DOHH2 (cell line): ENCODE results near the gene NIF3L1.

Experiments
- H3F3A ChIP-seq: fragments of 200-600 bp; sonication (generic), shearing (Covaris generic); 2 replicates; pipeline ENCODE4 v1.6.0; 2016; ENCODE audit warnings: antibody characterized with exemption, mild to moderate bottlenecking; ENCODE audit not compliant: control insufficient read depth, insufficient read depth
- H3K27ac ChIP-seq: fragments of 200-600 bp; sonication (generic); 2 replicates; pipeline ENCODE4 v1.5.1; 2014; ENCODE audit warnings: low read depth, mild to moderate bottlenecking, low read length, moderate library complexity
- H3K27me3 ChIP-seq: fragments of 200-600 bp; sonication (generic); 2 replicates; pipeline ENCODE4 v1.6.1; 2014; ENCODE audit warnings: mild to moderate bottlenecking, low read length, mixed read lengths; ENCODE audit not compliant: control insufficient read depth
- H3K36me3 ChIP-seq: fragments of 200-600 bp; sonication (generic); 2 replicates; pipeline ENCODE4 v1.6.1; 2014; ENCODE audit warnings: mild to moderate bottlenecking, low read length, moderate library complexity, mixed read lengths; ENCODE audit not compliant: control insufficient read depth
- H3K4me1 ChIP-seq: fragments of 200-600 bp; sonication (generic); 2 replicates; pipeline ENCODE4 v1.6.1; 2014; ENCODE audit warnings: mild to moderate bottlenecking, low read length, mixed read lengths; ENCODE audit not compliant: control insufficient read depth
- H3K4me2 ChIP-seq: fragments of 200-600 bp; sonication (generic); 2 replicates; pipeline ENCODE4 v1.6.0; 2014; ENCODE audit warnings: mild to moderate bottlenecking, low read length, moderate library complexity
- H3K4me3 ChIP-seq: fragments of 200-600 bp; sonication (generic); 2 replicates; pipeline ENCODE4 v1.5.1; 2014; ENCODE audit warnings: mild to moderate bottlenecking, low read length, mixed read lengths
- H3K79me2 ChIP-seq: fragments of 200-600 bp; sonication (generic); 2 replicates; pipeline ENCODE4 v1.6.1; 2014; ENCODE audit warnings: mild to moderate bottlenecking, low read length, mixed read lengths; ENCODE audit not compliant: control insufficient read depth
- H3K9me2 ChIP-seq: fragments of 200-600 bp; sonication (generic); replicated peaks from 2 replicates; pipeline ENCODE4 v1.6.1; 2014; ENCODE audit warnings: mild to moderate bottlenecking, low read length, mixed read lengths; ENCODE audit not compliant: control insufficient read depth
- H3K9me3 ChIP-seq: fragments of 200-600 bp; sonication (generic); 2 replicates; pipeline ENCODE4 v1.6.1; 2014; ENCODE audit warnings: antibody characterized with exemption, low read length, mixed read lengths; ENCODE audit not compliant: control insufficient read depth, insufficient read depth
- H4K20me1 ChIP-seq: fragments of 200-600 bp; sonication (generic); 2 replicates; pipeline ENCODE4 v1.6.0; 2014; ENCODE audit warnings: low read depth, mild to moderate bottlenecking, antibody characterized with exemption, low read length, moderate library complexity; ENCODE audit not compliant: control insufficient read depth, insufficient read depth
- EZH2phosphoT487 ChIP-seq: fragments of 200-600 bp; sonication (generic); IDR thresholded peaks from 2 replicates; pipeline ENCODE4 v1.6.1; 2017; ENCODE audit warnings: borderline replicate concordance, mild to moderate bottlenecking, antibody characterized with exemption, low read length, moderate library complexity, mixed read lengths
- TF ChIP-seq, protein P1 (sequence below): fragments of 200-600 bp; sonication (generic); IDR thresholded peaks from one replicate; pipeline ENCODE4 v1.5.1; 2014; ENCODE audit warnings: antibody characterized with exemption, mild to moderate bottlenecking, low read depth, low read length; ENCODE audit not compliant: poor library complexity, severe bottlenecking

Gene NIF3L1

DNA sequence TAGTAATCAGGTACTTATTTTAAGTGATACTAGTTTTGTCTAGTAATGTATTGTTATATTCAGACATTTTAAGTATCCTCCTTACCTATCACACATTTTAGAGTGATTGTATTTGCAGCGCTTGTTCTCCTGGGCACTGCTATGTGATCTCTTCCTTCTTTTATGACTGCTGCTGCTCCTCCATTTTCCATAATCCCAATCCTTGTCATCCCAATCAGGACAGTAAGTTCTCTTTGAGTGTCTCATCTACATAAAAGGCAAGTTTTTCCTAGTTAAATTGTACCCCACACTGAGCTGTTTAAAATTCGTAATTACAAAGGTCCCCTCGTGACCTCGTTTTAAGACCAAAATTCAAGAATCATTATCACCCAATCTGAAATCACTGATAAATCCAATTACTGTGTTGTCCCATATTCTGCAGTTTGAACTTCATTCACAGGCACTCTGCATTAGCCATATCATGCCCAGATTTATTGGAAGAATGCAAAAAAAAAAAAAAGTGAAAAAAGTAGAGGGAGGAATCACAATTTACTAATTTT lies 27.5 kb upstream of the NIF3L1 start:
- Histone ChIP-seq H3K27ac (peak overlapping the region; percentile 4; the same call in 1 of the 2 replicates), H3F3A (peaks cover 32% of the 10 kb centered on the region), H3K36me3 (peaks cover 77% of the 10 kb centered on the region), H3K4me3 (peak overlapping the region; percentile 98), H3K9me3 (no peaks in the 10 kb centered on the region), H3K79me2 (peaks cover 79% of the 10 kb centered on the region), H3K9me2 (no peaks in the 10 kb centered on the region), H3K27me3 (no peaks in the 10 kb centered on the region), H3K4me2 (peak overlapping the region; percentile 87), H3K4me1 (peaks cover 21% of the 10 kb centered on the region), H4K20me1 (peaks cover 33% of the 10 kb centered on the region)
- TF ChIP-seq EZH2phosphoT487 = no peak
- TF ChIP-seq, protein P1, sequence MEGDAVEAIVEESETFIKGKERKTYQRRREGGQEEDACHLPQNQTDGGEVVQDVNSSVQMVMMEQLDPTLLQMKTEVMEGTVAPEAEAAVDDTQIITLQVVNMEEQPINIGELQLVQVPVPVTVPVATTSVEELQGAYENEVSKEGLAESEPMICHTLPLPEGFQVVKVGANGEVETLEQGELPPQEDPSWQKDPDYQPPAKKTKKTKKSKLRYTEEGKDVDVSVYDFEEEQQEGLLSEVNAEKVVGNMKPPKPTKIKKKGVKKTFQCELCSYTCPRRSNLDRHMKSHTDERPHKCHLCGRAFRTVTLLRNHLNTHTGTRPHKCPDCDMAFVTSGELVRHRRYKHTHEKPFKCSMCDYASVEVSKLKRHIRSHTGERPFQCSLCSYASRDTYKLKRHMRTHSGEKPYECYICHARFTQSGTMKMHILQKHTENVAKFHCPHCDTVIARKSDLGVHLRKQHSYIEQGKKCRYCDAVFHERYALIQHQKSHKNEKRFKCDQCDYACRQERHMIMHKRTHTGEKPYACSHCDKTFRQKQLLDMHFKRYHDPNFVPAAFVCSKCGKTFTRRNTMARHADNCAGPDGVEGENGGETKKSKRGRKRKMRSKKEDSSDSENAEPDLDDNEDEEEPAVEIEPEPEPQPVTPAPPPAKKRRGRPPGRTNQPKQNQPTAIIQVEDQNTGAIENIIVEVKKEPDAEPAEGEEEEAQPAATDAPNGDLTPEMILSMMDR = no peak

DNA sequence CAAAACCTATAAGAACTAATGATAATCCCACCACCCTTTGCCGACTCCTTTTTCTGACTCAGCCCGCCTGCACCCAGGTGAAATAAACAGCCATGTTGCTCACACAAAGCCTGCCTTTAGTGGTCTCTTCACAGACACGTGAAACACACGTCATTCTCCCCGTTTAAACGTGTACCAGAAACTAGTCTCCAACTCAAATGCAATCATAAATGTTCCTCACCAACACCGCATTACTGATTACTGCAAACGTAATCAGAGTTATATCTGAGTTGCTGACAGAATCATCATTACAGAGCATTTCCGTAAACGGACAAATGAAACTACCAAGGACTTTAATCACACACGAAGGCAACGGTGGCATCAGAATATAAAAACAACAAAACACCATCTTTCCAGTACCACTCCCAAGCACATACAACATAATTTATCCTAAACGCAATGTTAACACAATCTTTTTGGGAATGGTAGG lies 26.6 kb upstream of the NIF3L1 start:
- H3K27me3 ChIP-seq = no peaks in the 10 kb centered on the region
- peak overlapping the region; percentile 87 for H3K4me2 ChIP-seq
- H3K27ac ChIP-seq = peak overlapping the region; percentile 88
- H3K79me2 ChIP-seq = peaks cover 70% of the 10 kb centered on the region
- TF ChIP-seq EZH2phosphoT487 = no peak
- TF ChIP-seq, protein P1 = no peak
- peaks cover 25% of the 10 kb centered on the region for H3K4me1 ChIP-seq
- no peaks in the 10 kb centered on the region for H3K9me2 ChIP-seq
- no peaks in the 10 kb centered on the region for H3K9me3 ChIP-seq
- peaks cover 29% of the 10 kb centered on the region for H3F3A ChIP-seq
- peak overlapping the region; percentile 98 for H3K4me3 ChIP-seq
- H3K36me3 ChIP-seq = peaks cover 68% of the 10 kb centered on the region
- peaks cover 29% of the 10 kb centered on the region for H4K20me1 ChIP-seq

DNA sequence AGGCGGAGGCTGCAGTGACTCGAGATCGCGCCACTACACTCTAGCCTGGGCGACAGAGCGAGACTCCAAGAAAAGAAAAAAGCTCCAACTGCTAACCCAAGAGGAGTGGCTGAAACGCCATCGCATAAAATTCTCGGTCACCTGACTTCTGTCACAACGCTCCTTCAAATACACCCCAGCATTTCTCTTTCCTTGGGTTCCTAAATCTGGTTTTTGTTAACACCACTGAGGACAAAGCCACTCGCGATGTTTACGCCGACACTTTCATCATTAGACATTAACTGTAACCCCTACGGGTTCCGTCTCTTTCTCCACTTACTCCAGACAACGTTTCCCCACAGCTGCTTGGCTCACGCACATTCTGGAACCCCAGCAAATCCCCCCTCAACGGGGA lies 25.4 kb upstream of the NIF3L1 start:
- Histone ChIP-seq H3K9me2 (no peaks in the 10 kb centered on the region), H3K27me3 (no peaks in the 10 kb centered on the region), H3K9me3 (no peaks in the 10 kb centered on the region), H3K36me3 (peaks cover 56% of the 10 kb centered on the region), H3K4me3 (peak overlapping the region; percentile 98), H3K4me2 (peak overlapping the region; percentile 87), H4K20me1 (peaks cover 25% of the 10 kb centered on the region), H3F3A (peaks cover 26% of the 10 kb centered on the region), H3K79me2 (peaks cover 58% of the 10 kb centered on the region), H3K27ac (peak overlapping the region; percentile 88), H3K4me1 (peaks cover 30% of the 10 kb centered on the region)
- no peak for TF ChIP-seq EZH2phosphoT487
- TF ChIP-seq, protein P1 = no peak
